Gastrocnemius medialis (tissue), 4 donors: ENCODE measurements around the gene PIP5K1C. TPM values are rescaled to one million over a fixed set of nuclear protein-coding genes. Genes with fewer than 3 reads are reported as not detected.

Experiments used
- ATAC-seq, 2 donors: fragments of 150-250 bp; one replicate each; pipeline ENCODE4 v1.9.1; 2016
- DNase-seq, 2 donors: peaks; one replicate each; pipeline ENCODE4 v3.0.0-alpha.2; 2019
- H3K27ac ChIP-seq, 4 donors: fragments of 200-600 bp; sonication (generic); 1 replicate in 1 of 4; 2 replicates in 3 of 4; pipeline ENCODE4 v1.5.1; 2016 to 2018; ENCODE audit warnings: mild to moderate bottlenecking in 2 of 4, moderate library complexity in 1 of 4
- H3K27me3 ChIP-seq, 3 donors: fragments of 200-600 bp; sonication (generic) in 2 of 3; 1 replicate in 1 of 3; 2 replicates in 2 of 3; pipeline versions ENCODE4 v1.5.1 to v1.6.0; 2016 to 2019; ENCODE audit warnings: mild to moderate bottlenecking in 1 of 3, moderate library complexity in 1 of 3
- H3K36me3 ChIP-seq, 2 donors: fragments of 200-600 bp; sonication (generic) in 1 of 2; one replicate each; pipeline ENCODE4 v1.5.1; 2017 to 2018
- H3K4me1 ChIP-seq, 2 donors: fragments of 200-600 bp; sonication (generic) in 1 of 2; one replicate each; pipeline ENCODE4 v1.5.1; 2016 to 2017; ENCODE audit warnings: mild to moderate bottlenecking in 2 of 2
- H3K4me3 ChIP-seq, 4 donors: fragments of 200-600 bp; sonication (generic) in 3 of 4; 1 replicate in 1 of 4; 2 replicates in 3 of 4; pipeline ENCODE4 v1.5.1; 2016 to 2019; ENCODE audit warnings: mild to moderate bottlenecking in 2 of 4
- H3K9me3 ChIP-seq, 3 donors: fragments of 200-600 bp; sonication (generic) in 2 of 3; 1 replicate in 1 of 3; 2 replicates in 2 of 3; pipeline ENCODE4 v1.5.1; 2016 to 2019
- POLR2A ChIP-seq, 2 donors: fragments of 450-650 bp; IDR thresholded peaks; one replicate each; pipeline ENCODE4 v1.6.1; 2017; ENCODE audit warnings: antibody characterized with exemption in 2 of 2, mild to moderate bottlenecking in 2 of 2, moderate library complexity in 2 of 2
- in situ Hi-C, 4 donors: fragments of 200-750 bp; cut with MboI; loops; one replicate each; pipeline versions ENCODE4 v1.15.0 to v1.8.0; 2017; ENCODE audit warnings: low sequenced_read_pairs in 4 of 4
- intact Hi-C: fragments of 100-400 bp; cut with DNase I; formaldehyde crosslinking; loops from one replicate; pipeline ENCODE4 v1.15.1; 2023; ENCODE audit warnings: low total_unique reads
- total RNA-seq, 4 donors: library from RNA; depleted of rRNA; stranded (reverse); fragments of >200 nt; gene quantifications; one replicate each; pipeline versions ENCODE4 v1.1.0 to v1.2.3, GENCODE V29; 2016
- TF ChIP-seq, protein P1 (sequence below), 5 experiments: fragments of 450-650 bp in 3 of 5; fragments of 200-600 bp in 2 of 5; sonication (generic) in 2 of 5; IDR thresholded peaks in 4 of 5; conservative IDR thresholded peaks in 1 of 5; 1 replicate in 4 of 5; 2 replicates in 1 of 5; pipeline ENCODE4 v1.5.1; 2016 to 2019; ENCODE audit warnings: antibody characterized with exemption in 5 of 5, mild to moderate bottlenecking in 3 of 5, moderate library complexity in 3 of 5

Gene PIP5K1C
- total RNA-seq, 4 donors from 2014 or later: 8.2 to 18.0 (median 17.3) TPM

DNA sequence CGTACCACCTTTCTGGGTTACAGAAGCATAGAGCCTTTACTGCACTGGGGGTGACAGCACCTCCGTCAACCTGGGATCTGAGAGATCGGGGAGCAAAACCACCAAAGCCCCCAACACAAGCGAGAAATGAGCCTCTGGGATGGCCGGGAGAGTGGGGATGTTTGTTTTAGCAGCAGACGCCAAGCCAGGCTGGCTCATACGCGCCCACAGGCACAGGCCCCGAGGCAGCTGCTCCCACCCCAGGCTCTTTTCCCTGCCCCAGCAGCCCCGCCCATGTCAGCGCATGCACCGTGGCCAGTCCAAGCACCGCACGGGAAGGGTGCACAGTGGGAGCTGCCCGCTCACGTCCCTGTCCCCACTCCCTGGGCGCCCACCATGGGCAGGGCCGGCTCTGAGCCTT lies 8.5 kb downstream of the PIP5K1C start:
- H3K27ac ChIP-seq: no peak overlapping the region
- ATAC-seq (no peak), DNase-seq (no peak)
- no peaks in the 10 kb centered on the region for H3K36me3 ChIP-seq
- in situ Hi-C loops: no loop called here
- no peaks in the 10 kb centered on the region for H3K4me1 ChIP-seq
- H3K4me3 ChIP-seq: no peak overlapping the region
- intact Hi-C loops: no loop called here
- H3K27me3 ChIP-seq: no peaks in the 10 kb centered on the region
- no peaks in the 10 kb centered on the region for H3K9me3 ChIP-seq
- TF ChIP-seq POLR2A (IDR thresholded peaks at IDR 0.05): no peak
- TF ChIP-seq, protein P1, sequence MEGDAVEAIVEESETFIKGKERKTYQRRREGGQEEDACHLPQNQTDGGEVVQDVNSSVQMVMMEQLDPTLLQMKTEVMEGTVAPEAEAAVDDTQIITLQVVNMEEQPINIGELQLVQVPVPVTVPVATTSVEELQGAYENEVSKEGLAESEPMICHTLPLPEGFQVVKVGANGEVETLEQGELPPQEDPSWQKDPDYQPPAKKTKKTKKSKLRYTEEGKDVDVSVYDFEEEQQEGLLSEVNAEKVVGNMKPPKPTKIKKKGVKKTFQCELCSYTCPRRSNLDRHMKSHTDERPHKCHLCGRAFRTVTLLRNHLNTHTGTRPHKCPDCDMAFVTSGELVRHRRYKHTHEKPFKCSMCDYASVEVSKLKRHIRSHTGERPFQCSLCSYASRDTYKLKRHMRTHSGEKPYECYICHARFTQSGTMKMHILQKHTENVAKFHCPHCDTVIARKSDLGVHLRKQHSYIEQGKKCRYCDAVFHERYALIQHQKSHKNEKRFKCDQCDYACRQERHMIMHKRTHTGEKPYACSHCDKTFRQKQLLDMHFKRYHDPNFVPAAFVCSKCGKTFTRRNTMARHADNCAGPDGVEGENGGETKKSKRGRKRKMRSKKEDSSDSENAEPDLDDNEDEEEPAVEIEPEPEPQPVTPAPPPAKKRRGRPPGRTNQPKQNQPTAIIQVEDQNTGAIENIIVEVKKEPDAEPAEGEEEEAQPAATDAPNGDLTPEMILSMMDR (IDR thresholded peaks at IDR 0.05 in 4 of 5, conservative IDR thresholded peaks at IDR 0.05 in 1 of 5): no peak

DNA sequence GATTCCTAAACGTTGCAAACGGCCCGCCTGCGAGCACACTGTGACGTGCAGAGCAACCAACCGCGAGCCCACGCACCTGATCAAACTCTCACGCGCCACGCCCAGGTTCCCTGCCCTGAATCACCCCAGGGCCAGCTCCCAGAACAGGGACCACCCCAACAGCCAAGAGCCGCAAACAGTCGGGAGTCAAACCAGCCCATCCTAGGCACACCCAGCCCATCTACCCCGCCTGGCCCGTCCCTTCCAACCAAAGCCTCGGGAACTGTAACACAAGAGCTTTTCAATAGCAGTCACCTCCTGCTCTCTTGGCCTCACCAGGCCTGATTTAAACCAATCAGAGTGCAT lies 8.9 kb downstream of the PIP5K1C start:
- Histone ChIP-seq H3K4me1 (no peaks in the 10 kb centered on the region), H3K27ac (no peak overlapping the region), H3K4me3 (no peak overlapping the region), H3K36me3 (no peaks in the 10 kb centered on the region), H3K9me3 (no peaks in the 10 kb centered on the region), H3K27me3 (no peaks in the 10 kb centered on the region)
- in situ Hi-C loops (no loop called here), intact Hi-C loops (no loop called here)
- DNase-seq (no peak), ATAC-seq (no peak)
- TF ChIP-seq POLR2A (IDR thresholded peaks at IDR 0.05): no peak
- TF ChIP-seq, protein P1 (IDR thresholded peaks at IDR 0.05 in 4 of 5, conservative IDR thresholded peaks at IDR 0.05 in 1 of 5): no peak

DNA sequence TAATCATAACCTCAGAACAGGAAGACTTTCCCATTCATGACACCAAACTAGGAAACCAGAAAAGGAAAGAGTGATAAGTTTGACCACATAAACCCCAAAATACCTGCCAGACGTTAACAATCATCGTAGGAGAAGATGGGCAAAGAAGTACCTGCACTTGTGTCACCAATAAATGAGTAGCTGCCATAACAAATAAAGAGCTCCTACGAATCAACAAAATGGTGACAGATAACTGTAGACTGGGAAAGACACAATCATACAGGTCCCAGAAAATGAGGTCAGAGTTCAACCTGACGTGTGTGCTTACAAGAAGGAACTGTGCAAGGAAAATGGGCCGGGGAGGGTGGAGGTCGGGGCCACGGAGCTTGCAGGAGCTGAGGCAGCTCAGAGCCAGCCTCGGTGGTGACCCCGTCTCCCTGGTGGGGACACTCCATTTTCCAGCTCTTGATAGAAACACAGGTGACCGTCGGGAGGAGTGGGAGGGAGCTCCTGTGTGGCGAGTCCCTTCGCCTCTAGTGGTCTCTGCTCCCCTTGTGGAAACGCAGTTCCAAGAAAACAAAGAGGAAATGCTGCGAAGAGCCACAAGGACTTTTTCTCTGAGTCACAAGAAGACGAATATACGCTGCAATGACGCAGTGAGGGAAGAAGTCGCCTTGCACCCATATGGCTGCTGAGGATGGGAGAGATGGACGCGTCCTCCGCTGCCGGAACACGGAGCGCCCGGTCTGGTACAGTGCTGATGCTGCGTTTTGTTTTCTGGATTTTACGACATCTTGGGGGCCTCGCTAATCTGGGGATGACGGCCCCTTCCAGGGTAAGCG lies 9.5 kb downstream of the PIP5K1C start:
- Histone ChIP-seq H3K4me1 (no peaks in the 10 kb centered on the region), H3K9me3 (no peaks in the 10 kb centered on the region), H3K27me3 (no peaks in the 10 kb centered on the region), H3K27ac (no peak overlapping the region), H3K36me3 (no peaks in the 10 kb centered on the region), H3K4me3 (no peak overlapping the region)
- TF ChIP-seq, protein P1 (IDR thresholded peaks at IDR 0.05 in 4 of 5, conservative IDR thresholded peaks at IDR 0.05 in 1 of 5): no peak
- TF ChIP-seq POLR2A (IDR thresholded peaks at IDR 0.05): no peak
- intact Hi-C loops: no loop called here
- no peak for ATAC-seq
- in situ Hi-C loops: no loop called here
- no peak for DNase-seq

DNA sequence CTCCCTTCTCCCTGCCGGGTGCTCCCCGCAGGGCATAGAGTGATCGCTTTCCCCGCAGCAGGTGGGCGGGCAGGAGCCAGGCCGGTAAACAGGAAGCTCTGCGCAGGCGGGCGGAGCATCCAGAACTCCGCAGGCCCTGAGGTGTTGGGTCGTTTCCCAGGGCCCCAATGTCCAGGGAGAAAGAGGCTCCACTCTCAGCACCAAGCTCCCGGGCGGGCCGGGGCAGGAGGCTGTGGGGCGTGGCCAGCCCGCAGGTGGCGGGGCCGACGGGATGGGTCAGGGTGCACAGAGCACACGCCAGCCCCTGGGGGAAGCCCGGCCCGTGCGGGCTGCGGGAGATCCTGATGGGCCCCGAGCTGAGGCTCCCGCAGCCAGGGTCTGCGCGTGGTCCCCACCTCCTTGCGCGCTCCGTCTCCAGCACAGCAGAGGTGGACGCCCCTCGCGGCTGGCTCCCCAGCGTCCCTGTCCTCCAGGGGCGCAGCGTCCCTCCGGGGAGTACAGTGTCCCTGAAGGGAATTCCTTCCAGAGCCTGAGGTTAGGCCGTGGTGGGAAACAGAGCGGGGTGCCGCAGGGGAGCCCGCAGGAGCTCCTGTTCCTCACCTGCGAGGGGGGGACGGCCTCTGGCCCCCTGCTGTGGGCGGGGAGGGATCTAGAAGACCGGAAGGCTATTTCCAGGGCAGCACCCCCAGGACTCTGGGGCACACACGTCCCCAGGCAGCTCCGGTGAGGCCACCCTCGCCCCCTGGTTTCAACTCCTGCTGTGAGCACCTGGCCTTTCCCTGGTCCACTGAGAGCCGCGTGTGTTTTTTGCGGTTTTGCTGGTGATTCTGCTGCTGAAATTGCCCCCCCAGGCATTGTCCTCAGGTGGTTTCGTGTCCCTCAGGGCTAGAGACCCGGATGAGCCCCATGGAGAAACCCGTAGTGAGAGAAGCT lies 12.2 kb downstream of the PIP5K1C start:
- TF ChIP-seq POLR2A (IDR thresholded peaks at IDR 0.05): no peak
- TF ChIP-seq, protein P1 (IDR thresholded peaks at IDR 0.05 in 4 of 5, conservative IDR thresholded peaks at IDR 0.05 in 1 of 5): no peak
- DNase-seq (no peak), ATAC-seq (no peak)
- peaks cover 0 to 3% of the 10 kb centered on the region in 2 donors for H3K4me1 ChIP-seq
- peak overlapping the region; percentile 47 to 69 (median 61) for H3K27ac ChIP-seq
- H3K36me3 ChIP-seq: no peaks in the 10 kb centered on the region
- H3K4me3 ChIP-seq: peak overlapping the region in 1 of 4 donors; percentile 8
- no peaks in the 10 kb centered on the region for H3K27me3 ChIP-seq
- in situ Hi-C loops (no loop called here), intact Hi-C loops (no loop called here)
- H3K9me3 ChIP-seq: no peaks in the 10 kb centered on the region
